GM18907 (cell line): ENCODE measurements around the gene TTLL11.
"Not testable (repeated sequence)": the region's sequence is repeated elsewhere in the genome, so short reads cannot be mapped to it uniquely, and the experiment has no call there.

Experiments used
- ATAC-seq: cut with Tn5 transposase; IDR thresholded peaks from one replicate; pipeline ENCODE4 v1.9.1; 2021; ENCODE audit warnings: mild to moderate bottlenecking, moderate library complexity; ENCODE audit not compliant: unreplicated experiment

TTLL11 gene

DNA sequence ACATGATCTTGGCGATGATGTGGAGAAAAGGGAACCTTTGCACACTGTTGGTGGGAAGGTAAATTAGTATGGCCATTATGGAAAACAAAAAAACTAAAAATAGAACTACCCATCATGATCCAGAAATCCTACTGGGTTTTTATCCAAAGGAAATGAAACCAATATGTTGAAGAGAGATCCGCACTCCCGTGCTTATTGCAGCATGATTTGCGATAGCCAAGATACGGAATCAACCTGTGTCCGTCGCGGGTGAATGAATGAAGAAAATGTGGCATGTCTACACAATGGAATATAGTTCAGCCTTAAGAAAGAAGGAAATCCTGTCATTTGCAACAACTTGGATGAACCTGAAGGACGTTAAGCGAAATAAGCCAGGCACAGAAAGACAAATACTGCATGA is 84.5 kb downstream of the TTLL11 start:
- no peak for ATAC-seq

DNA sequence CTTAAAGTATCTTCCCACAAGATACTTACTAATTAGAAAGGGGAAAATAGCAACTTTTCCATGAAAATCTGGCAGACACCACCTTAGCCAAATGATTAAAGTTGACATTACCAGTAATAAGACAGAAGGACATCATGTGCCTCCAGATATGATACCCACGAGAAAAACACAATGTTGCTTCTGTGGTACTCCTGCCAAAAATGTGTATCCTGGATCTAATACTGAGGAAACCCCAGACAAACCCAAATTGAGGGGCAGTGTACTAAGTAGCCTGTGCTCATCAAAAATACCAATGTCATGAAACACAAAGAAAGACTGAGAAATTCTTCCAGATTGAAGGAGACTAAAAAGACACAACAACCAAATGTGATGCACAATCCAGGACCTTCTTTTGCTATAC is 85.3 kb downstream of the TTLL11 start:
- no peak for ATAC-seq

DNA sequence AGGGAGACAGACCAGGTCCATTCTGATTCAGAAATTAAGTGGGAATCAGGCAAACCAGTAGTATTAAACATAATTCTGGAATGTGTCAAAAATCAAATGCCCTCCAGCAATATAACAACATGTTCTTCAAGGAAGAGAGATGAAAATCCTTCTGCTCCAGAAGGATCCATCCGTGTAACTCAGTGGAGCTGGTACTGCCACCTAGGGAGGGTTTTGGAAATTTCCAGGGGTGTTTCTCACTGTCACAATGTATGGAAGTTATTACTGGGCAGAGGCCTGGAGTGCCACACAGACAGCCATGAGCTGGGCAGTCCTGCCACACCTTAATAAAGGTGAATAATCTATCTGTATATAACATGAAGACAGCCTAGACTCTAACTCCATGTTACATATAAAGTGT is 87.5 kb downstream of the TTLL11 start:
- no peak for ATAC-seq

DNA sequence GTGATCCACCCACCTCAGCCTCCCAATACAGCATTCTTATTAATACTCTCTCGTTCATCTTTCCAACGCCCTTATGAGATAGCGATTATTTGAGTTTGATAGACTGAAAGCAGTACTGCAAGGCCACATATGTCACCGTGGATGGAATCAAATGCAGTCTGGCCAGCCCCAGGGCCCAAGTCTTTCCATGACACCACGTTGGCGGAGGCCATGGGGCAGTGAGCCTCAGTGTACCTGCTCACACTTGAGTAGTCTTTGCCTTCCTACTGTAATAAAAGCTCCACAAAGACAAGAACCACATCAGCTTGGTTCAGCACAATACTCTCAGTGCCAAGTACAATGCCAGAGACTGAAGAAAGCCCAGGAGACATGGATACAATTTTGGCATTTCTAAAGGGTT is 88.5 kb downstream of the TTLL11 start:
- ATAC-seq = no peak

DNA sequence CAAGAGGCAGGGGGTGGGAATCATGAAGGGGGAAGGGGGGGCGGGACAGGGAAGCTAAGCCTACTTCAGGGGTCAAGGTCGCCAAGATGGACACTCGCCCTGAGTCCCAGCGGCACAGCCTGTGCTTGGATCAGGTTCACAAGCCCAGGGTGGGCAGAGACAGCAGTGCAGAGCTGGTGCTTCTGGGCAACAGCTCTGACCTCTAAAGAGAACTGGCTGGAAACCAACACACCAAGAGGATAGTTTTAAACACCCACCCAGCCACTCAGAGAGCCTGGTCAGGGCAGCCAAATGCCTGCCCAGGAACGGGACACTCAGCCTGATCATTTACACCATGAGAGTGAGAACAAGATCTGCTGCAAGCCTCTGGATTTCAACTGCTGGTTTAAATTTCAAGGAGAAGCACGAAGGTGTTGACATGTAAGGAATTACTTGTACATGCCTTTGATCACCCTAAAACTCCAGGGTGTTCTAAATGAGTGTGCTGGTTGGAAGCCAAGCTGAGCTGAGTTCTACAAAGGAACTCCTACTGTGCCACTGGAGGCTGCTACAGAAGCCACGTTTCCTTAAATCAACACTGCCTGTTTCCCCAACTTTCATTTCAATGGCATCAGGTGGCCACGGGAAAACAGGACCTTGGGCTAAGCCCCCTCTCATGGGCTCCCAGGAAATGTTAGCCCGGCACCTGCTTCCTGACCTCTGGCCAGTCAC is 91.5 kb downstream of the TTLL11 start:
- no peak for ATAC-seq

DNA sequence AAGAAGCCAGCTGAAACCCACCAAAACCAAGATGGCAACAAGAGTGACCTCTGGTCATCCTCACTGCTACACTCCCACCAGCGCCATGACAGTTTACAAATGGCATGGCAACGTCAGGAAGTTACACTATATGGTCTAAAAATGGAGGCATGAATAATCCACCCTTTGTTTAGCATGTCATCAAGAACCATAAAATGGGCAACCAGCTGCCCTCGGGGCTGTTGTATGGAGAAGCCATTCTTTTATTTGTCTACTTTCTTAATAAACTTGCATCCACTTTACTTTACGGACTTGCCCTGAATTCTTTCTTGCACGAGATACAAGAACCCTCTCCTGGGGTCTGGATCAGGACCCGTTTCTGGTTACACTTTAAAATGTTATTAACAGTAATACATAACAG is 92.6 kb downstream of the TTLL11 start:
- ATAC-seq = not testable (repeated sequence)

DNA sequence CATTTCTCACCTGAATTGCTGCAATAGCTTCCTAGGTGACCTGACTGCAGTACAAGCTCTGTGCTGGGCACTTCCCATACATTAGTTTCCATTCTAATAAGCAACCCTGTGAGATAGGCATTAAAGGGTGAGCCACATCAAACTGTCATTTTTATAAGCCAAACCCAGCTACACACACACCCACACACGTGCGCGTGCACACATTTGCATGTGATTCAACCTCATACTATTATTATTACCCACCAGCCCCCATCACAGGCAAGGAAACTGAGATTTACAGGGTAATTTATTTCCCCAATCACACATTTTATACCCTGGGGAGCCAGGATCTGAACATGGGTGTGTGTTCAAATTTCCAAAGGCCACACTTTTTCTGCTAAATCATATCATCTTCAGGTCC is 93.6 kb downstream of the TTLL11 start:
- no peak for ATAC-seq

DNA sequence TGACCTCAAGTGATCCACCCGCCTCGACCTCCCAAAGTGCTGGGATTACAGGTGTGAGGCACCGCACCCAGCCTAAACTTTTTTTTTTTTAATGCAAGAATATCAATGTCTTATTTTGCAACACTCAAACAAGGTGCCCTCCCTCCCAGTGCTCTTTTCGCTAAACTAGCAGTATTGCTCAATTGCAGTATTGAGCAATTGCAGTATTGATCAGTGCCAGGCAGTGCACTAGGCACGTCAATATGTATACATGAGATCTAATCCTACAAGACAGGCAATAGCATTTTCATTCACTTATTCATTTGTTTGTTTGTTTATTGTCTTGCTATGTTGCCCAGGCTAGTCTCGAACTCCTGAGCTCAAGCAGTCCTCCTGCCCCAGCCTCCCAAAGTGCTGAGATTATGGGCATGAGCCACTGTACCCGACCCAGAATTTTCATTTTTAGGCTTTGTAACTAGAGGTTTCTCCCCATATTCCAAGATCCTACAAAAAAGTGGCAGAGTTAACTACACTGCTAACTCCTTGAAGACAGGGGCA is 94.5 kb downstream of the TTLL11 start:
- ATAC-seq = no peak

DNA sequence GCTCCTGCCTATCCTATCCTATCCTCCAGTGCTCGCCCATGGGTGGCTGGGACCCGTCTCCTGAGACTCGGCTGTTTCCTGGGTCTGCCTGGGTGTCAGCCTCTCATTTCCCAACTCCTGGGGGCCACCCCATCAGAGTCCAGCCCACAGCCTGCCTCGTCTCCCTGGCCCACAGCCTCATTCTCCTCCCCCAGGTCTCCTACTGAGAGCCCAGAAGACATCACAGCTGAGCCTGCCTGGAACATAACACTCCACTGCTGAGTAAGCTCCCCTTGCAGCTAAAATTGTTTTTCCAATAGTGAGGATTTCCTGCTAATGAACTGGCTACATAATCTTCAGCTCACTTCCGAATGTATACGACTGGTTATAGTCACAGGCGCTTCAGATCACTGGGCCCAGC is 95.3 kb downstream of the TTLL11 start:
- no peak for ATAC-seq

DNA sequence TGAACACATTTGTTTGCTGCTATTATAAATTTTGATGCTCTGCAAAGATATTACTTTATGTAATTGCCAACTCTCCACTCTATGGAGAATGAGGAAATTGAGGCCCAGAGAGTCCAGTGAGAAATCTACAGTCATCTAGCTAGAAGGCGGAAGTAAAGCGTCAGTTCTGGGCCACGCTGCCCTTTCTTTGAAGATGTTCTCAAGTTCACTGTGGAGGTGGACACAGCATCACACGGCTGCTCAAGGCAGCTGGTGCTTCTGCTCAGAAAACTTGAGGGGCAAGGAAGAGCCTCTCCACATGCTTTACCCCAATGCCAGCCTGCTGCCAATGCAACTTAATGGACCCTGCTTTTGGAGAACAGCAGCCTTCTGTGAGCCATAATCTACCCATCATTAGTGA is 96.3 kb downstream of the TTLL11 start:
- ATAC-seq = no peak

DNA sequence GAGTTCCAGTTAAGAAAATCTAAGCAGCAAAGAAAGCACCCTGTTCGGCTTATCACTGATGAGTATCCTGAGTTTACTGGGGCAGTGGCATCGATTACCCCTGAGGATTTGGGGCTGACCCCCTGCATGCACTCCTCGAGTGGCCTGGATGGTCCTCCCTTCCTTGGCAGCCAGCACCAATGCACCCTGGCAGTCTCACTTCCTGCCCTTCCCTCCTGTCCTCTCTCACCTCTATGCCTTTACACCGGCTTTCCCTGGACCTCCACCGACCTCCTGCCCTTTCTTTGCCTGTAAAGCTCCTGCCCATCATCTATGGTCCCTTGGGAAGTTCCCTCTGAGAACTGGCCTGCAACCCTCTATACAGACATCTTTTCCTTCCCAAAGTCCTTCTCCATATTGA is 97.1 kb downstream of the TTLL11 start:
- ATAC-seq = no peak

DNA sequence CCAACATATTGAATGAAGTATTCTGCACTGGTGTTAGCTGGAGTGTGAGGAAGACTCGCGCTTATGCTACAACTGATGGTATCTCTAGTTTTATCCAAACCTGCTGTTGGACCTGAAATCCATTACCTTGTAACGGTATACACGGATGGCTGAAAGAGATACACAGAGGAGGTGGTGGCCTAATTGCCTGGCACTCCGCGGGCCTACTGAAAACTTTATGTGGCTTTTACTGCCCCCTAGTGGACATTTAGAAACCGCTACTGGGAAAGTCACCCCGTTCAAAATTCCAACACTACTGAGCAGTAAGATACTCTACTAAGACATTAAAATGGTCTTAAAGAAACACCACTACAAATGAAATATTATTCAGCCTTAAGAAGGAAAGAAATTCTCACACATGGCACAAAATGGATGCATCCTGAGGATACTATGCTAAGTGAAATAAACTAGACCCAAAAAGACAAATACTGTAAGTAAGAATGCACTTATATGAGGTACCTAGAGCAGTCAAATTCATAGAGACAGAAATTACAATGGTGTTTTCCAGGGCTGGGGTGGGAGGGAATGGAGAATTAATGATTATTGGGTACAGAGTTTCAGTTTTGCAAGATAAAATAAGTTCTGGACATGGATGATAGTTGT is 100.4 kb downstream of the TTLL11 start:
- no peak for ATAC-seq

DNA sequence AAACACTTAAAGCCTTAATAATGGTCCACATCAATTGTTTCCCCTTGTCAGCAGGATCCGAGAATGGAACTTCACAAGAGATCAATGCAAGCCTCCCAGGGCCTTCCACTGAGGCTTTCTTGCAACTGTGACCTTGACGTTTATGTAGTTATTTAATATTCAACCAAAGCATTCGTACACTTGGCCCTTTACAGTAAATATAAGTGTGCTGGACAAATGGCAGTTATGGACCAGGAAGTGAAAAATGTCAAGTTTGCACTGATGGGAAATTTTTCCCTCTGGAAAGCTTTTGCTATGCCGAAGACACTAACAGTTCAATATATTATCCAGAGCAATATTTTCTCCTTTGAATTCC is 101.8 kb downstream of the TTLL11 start:
- ATAC-seq = no peak

DNA sequence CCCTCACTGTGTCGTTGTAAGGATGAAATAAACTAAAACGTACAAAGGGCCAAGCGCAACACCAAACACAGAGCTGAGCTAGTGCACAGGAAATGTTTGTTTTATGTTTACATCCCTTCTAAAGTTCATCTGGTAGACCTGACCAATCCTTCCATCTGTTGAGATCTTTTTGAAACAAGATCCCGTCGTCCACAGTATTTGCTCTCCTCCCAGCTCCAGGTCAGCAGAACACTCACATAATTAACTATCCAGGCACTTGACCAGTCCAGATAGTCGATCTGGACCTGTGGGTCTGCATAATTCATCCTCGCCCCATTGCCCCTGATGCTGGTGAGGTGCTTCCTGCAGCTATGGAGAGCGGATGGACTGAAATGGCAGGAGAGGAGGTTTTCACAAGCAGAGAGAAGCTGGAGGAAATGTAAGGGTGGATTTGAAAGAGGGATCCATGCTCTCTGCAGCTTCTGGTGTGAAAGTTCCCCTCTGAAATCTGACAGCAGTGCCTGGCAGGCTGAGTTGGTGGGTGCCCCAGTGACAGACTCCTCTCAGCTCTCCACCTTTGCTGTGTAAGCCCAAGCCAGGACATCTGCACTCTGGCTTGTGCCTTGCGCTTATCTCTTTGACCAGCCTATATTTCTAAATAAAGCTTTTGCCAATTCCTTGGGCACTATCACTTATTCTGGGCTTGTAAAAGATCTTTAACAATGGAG is 102.4 kb downstream of the TTLL11 start:
- ATAC-seq = no peak

DNA sequence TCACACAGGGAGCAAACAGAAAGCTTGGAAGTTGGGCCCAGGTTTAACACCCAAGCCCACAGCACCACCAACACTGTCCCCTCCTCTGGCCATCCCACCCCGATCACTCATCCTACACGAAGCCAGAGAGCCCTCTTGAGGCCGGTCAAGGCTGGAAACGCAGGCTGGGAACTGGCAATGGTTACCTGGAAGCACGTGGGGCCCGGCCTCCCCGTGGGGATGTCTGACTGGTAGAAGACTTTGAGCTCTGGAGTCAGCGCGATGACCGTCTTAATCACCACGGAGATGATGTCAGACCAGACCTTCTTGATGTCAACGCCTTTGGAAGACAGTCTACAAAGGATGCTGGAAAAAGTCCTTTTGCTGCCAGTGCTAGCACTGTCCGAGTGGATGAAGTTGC is 104.1 kb downstream of the TTLL11 start:
- no peak for ATAC-seq

DNA sequence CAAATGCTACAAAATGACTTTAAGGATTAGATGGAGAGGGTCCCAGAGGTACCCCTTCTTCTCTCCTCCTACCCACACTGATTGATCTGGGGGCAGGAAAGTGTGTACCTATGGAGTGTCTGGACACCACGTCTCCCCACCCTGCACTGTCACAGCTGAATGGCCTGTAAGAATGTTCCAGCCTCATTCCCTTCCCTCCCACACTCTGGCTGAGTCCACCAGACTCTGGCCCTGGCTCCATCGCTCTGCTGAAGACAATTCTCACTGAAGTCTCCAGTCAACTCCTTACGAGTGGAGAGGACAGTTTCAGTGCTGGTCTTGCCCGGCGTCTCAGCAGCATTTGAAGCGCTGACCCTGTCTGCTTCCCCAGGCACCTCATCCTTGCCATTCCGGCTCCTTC is 105.8 kb downstream of the TTLL11 start:
- no peak for ATAC-seq

DNA sequence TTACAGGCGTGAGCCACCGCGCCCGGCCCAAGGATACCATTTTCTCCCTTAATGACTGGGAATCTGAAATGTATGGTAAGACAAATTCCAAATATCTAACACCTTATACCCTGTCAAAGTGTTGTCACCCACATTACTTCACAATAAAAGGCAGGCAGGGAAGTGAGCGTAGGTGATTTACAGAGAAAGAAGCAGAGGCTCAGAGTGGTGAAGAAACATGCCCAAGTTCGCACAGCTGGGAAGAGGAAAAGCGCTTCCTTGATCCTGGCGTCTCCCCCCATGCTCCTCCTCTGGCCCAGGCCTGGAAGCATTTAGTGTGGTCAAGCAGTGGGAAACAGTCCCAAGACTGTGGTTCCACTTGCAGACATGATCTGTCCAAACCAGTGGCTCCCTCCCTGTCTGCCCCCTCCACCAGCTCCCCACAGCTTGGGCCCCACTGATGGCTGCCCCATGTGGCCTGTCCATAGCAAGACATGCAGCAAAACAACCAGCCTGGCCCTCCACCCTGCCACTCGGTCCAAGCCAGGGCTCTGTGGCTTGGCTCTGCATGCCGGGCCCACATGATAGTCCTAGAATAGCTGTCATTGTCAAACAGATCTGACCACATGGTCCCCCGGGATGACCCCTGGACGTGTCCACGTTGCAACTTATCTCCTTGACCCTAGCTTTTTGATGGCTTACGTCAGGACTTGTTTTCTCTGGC is 107.2 kb downstream of the TTLL11 start:
- ATAC-seq = no peak

DNA sequence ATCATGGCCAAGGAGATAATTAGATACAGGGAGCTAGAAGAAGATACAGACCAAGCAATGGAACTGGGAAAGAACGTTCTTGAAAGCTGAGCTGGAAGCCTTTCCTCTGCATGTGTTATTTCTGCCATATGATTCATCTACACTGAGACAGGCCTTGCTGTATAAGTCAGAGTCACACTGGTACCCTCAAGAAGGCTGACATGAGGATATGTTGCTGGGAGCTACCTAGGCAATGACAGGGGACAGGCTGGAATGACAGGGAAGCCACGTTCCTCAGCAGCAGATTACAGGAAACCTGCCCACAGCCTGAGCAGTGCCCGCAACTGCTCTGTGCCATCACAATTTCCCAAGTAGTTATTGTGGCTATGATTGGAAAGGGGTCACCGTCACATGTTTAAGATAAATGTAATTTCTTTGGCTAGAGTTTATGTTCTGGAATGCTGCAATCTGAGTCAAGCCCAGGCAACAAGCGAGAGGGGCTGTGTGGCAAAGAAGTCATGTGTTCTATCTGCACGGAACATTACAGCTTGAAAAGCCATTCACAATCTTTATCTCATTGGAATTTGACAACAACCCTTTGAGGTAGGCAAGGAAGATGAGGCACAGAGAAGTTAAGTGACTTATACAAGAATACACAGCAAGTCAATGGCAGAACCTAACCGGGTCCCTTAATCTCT is 108.2 kb downstream of the TTLL11 start:
- no peak for ATAC-seq

DNA sequence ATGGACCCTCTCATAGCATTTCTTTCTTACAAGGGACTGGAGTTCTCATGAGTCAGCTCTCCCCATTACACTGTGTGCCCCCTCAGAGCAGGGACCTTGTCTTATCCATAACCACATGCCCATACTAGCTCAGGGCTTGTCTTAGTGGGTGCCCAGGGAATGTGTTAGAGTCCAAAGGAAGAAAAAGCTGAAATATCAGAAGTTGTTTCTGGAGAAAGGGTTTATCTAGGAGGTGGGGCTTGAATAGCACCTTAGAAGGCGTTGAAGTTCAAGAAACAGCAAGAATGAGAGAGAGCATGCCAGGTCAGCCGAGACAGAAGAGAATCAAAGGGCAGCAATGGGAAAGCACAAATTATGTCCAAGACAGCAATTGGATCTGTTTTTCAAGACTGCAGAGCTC is 109.4 kb downstream of the TTLL11 start:
- ATAC-seq = no peak

DNA sequence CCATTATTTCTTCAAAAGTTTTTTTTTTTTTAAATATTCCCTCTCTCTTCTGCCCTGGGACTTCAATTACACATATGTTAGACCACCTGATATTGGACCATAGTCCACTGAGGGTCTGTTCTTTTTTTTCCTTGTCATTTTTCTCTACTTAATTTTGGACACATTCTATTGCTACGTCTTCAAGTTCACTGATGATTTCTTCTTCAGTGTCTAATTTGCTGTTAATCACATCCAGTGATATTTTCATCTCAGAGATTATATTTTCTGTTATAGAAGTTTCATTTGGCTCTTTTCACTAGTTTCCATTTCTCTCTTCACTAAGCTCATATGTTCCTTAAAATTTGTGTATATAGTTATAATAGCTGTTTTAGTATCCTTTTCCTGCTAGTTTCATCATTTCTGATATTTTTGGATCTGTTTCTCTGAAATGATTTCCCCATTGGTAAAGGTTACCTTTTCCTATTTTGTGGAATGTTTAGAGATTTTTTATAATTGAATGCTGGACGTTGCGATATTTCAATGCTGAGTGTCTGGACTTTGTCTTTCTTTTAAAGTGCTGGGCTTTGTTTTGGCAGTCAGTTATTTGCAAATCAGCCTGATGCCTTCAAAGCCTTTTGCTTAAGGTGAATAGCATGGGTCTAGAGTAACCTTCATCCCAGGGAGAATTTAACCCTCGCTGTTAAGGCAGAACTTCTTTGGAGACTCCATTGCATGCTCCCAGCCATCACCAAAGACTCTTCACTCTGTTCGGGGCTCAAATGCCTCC is 111.8 kb downstream of the TTLL11 start:
- no peak for ATAC-seq
